GM12892 (cell line): ENCODE measurements around the gene DENND5B.
"Not testable (repeated sequence)": the region's sequence is repeated elsewhere in the genome, so short reads cannot be mapped to it uniquely, and the experiment has no call there.

Experiments
- POLR2A ChIP-seq: IDR thresholded peaks from 2 replicates; pipeline ENCODE4 v1.6.1; 2011; ENCODE audit warnings: low read depth, low read length, control low read depth
- POLR2AphosphoS5 ChIP-seq: IDR thresholded peaks from 2 replicates; pipeline ENCODE4 v1.6.1; 2011; ENCODE audit warnings: low read depth, low read length, control low read depth

DNA sequence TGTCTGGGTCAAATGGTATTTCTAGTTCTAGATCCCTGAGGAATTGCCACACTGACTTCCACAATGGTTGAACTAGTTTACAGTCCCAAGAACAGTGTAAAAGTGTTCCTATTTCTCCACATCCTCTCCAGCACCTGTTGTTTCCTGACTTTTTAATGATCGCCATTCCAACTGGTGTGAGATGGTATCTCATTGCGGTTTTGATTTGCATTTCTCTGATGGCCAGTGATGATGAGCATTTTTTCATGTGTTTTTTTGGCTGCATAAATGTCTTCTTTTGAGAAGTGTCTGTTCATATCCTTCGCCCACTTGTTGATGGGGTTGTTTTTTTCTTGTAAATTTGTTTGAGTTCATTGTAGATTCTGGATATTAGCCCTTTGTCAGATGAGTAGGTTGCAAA, 40.3 kb downstream of the DENND5B start:
- TF ChIP-seq POLR2AphosphoS5, POLR2A: not testable (repeated sequence)
